Gastrocnemius medialis (tissue), 4 donors: ENCODE measurements around the gene METTL16.
"Not testable (repeated sequence)": the region's sequence is repeated elsewhere in the genome, so short reads cannot be mapped to it uniquely, and the experiment has no call there.

ENCODE experiments used
- POLR2A ChIP-seq, 2 donors: fragments of 450-650 bp; IDR thresholded peaks; one replicate each; pipeline ENCODE4 v1.6.1; 2017; ENCODE audit warnings: antibody characterized with exemption in 2 of 2, mild to moderate bottlenecking in 2 of 2, moderate library complexity in 2 of 2
- TF ChIP-seq, protein P1 (sequence below), 5 experiments: fragments of 450-650 bp in 3 of 5; fragments of 200-600 bp in 2 of 5; sonication (generic) in 2 of 5; IDR thresholded peaks in 4 of 5; conservative IDR thresholded peaks in 1 of 5; 1 replicate in 4 of 5; 2 replicates in 1 of 5; pipeline ENCODE4 v1.5.1; 2016 to 2019; ENCODE audit warnings: antibody characterized with exemption in 5 of 5, mild to moderate bottlenecking in 3 of 5, moderate library complexity in 3 of 5

DNA sequence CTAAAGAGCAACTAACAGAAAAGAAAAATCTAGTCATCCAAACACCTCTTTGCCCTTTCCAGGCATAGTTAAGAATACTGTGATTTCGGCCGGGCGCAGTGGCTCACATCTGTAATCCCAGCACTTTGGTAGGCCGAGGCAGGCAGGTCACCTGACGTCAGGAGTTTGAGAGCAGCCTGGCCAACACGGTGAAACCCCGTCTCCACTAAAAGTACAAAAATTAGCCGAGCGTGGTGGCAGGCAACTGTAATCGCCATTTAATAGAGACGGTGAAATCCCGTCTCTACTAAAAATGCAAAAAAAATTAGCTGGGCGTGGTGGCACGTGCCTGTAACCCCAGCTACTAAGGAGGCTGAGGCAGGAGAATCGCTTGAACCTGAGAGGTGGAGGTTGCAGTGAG, 22.4 kb downstream of the METTL16 start:
- not testable (repeated sequence) for TF ChIP-seq POLR2A (IDR thresholded peaks at IDR 0.05)
- TF ChIP-seq, protein P1, sequence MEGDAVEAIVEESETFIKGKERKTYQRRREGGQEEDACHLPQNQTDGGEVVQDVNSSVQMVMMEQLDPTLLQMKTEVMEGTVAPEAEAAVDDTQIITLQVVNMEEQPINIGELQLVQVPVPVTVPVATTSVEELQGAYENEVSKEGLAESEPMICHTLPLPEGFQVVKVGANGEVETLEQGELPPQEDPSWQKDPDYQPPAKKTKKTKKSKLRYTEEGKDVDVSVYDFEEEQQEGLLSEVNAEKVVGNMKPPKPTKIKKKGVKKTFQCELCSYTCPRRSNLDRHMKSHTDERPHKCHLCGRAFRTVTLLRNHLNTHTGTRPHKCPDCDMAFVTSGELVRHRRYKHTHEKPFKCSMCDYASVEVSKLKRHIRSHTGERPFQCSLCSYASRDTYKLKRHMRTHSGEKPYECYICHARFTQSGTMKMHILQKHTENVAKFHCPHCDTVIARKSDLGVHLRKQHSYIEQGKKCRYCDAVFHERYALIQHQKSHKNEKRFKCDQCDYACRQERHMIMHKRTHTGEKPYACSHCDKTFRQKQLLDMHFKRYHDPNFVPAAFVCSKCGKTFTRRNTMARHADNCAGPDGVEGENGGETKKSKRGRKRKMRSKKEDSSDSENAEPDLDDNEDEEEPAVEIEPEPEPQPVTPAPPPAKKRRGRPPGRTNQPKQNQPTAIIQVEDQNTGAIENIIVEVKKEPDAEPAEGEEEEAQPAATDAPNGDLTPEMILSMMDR (IDR thresholded peaks at IDR 0.05 in 4 of 5, conservative IDR thresholded peaks at IDR 0.05 in 1 of 5): not testable (repeated sequence)
